Trophoblast cell (in vitro differentiated cells and primary cell): ENCODE data around the gene AGBL1.

Source experiments
- DNase-seq, 2 donors: peaks; one replicate each; pipeline ENCODE4 v3.0.0-alpha.2; 2016
- H2AFZ ChIP-seq: 2 replicates; pipeline ENCODE4 v1.6.1; 2013; ENCODE audit warnings: low read length, moderate library complexity, mild to moderate bottlenecking; ENCODE audit not compliant: insufficient read depth, poor library complexity
- H2AK5ac ChIP-seq: 2 replicates; pipeline ENCODE4 v1.6.1; 2013; ENCODE audit warnings: mild to moderate bottlenecking, low read length
- H2BK120ac ChIP-seq: 2 replicates; pipeline ENCODE4 v1.6.1; 2013; ENCODE audit warnings: low read length, mild to moderate bottlenecking, moderate library complexity; ENCODE audit not compliant: insufficient read depth, poor library complexity
- H2BK12ac ChIP-seq: 2 replicates; pipeline ENCODE4 v1.6.1; 2013; ENCODE audit warnings: mild to moderate bottlenecking, low read length, moderate library complexity
- H2BK5ac ChIP-seq: 2 replicates; pipeline ENCODE4 v1.6.1; 2013; ENCODE audit warnings: low read length, low read depth, moderate library complexity, mild to moderate bottlenecking; ENCODE audit not compliant: poor library complexity
- H3K14ac ChIP-seq: 2 replicates; pipeline ENCODE4 v1.6.1; 2013; ENCODE audit warnings: mild to moderate bottlenecking, low read length
- H3K18ac ChIP-seq: 2 replicates; pipeline ENCODE4 v1.6.1; 2013; ENCODE audit warnings: mild to moderate bottlenecking, low read length
- H3K23ac ChIP-seq: 2 replicates; pipeline ENCODE4 v1.6.1; 2013; ENCODE audit warnings: low read length
- H3K27ac ChIP-seq: 2 replicates; pipeline ENCODE4 v1.5.1; 2013; ENCODE audit warnings: low read depth, mild to moderate bottlenecking, inconsistent platforms, low read length, moderate library complexity
- H3K27me3 ChIP-seq: 2 replicates; pipeline ENCODE4 v1.6.1; 2013; ENCODE audit warnings: inconsistent platforms, mild to moderate bottlenecking, low read length, moderate library complexity; ENCODE audit not compliant: insufficient read depth
- H3K36me3 ChIP-seq, 2 experiments: 1 replicate in 1 of 2; 2 replicates in 1 of 2; pipeline ENCODE4 v1.6.1; 2013; ENCODE audit warnings: low read length in 2 of 2, mild to moderate bottlenecking in 2 of 2, moderate library complexity in 1 of 2; ENCODE audit not compliant: insufficient read depth in 2 of 2, control insufficient read depth in 1 of 2
- H3K4ac ChIP-seq: 2 replicates; pipeline ENCODE4 v1.6.1; 2013; ENCODE audit warnings: low read depth, mild to moderate bottlenecking, low read length, moderate library complexity
- H3K4me1 ChIP-seq, 2 experiments: 1 replicate in 1 of 2; 2 replicates in 1 of 2; pipeline ENCODE4 v1.6.1; 2013; ENCODE audit warnings: low read length in 2 of 2, mild to moderate bottlenecking in 2 of 2, moderate library complexity in 1 of 2; ENCODE audit not compliant: insufficient read depth in 2 of 2, control insufficient read depth in 1 of 2
- H3K4me2 ChIP-seq: 2 replicates; pipeline ENCODE4 v1.6.1; 2013; ENCODE audit warnings: inconsistent platforms, mild to moderate bottlenecking, low read length, moderate library complexity
- H3K4me3 ChIP-seq: 2 replicates; pipeline ENCODE4 v1.5.1; 2013; ENCODE audit warnings: mild to moderate bottlenecking, low read depth, low read length, inconsistent platforms
- H3K79me1 ChIP-seq: one replicate; pipeline ENCODE4 v1.6.1; 2013; ENCODE audit warnings: low read length
- H3K79me2 ChIP-seq: 2 replicates; pipeline ENCODE4 v1.6.1; 2013; ENCODE audit warnings: low read length, mild to moderate bottlenecking; ENCODE audit not compliant: control insufficient read depth, insufficient read depth, poor library complexity
- H3K9ac ChIP-seq: 2 replicates; pipeline ENCODE4 v1.6.1; 2013; ENCODE audit warnings: mild to moderate bottlenecking, low read length
- H3K9me3 ChIP-seq: 2 replicates; pipeline ENCODE4 v1.6.1; 2013; ENCODE audit warnings: low read depth, mild to moderate bottlenecking, control low read depth, inconsistent platforms, low read length; ENCODE audit not compliant: insufficient read depth
- H4K12ac ChIP-seq: 2 replicates; pipeline ENCODE4 v1.6.1; 2013; ENCODE audit warnings: low read depth, mild to moderate bottlenecking, low read length, moderate library complexity
- H4K8ac ChIP-seq: 2 replicates; pipeline ENCODE4 v1.6.1; 2013; ENCODE audit warnings: low read depth, mild to moderate bottlenecking, low read length, moderate library complexity
- H4K91ac ChIP-seq: one replicate; pipeline ENCODE4 v1.6.1; 2013; ENCODE audit warnings: low read depth, mild to moderate bottlenecking, low read length, moderate library complexity
- WGBS: extraction: QIAGEN DNeasy Blood & Tissue Kit; methylation state at CpG from one replicate; pipeline ENCODE4 v1.1.7; 2013; ENCODE audit warnings: missing lambda C conversion rate; ENCODE audit not compliant: insufficient read length, insufficient coverage; ENCODE audit errors: extremely low coverage; 5-methylcytosine and 5-hydroxymethylcytosine counted together

The AGBL1 gene

GRCh38 chr15:86942285-86942684 is 862.6 kb downstream of the AGBL1 start:
- H2AK5ac ChIP-seq = no peak overlapping the region
- H3K79me2 ChIP-seq = no peaks in the 10 kb centered on the region
- H3K14ac ChIP-seq = no peak overlapping the region
- no peaks in the 10 kb centered on the region for H3K9me3 ChIP-seq
- H3K23ac ChIP-seq = no peak overlapping the region
- no peaks in the 10 kb centered on the region for H3K36me3 ChIP-seq
- no peak overlapping the region for H4K12ac ChIP-seq
- H2BK120ac ChIP-seq = no peak overlapping the region
- H3K4me1 ChIP-seq = no peaks in the 10 kb centered on the region
- H3K79me1 ChIP-seq = no peaks in the 10 kb centered on the region
- H3K27ac ChIP-seq = no peak overlapping the region
- H4K91ac ChIP-seq = no peak overlapping the region
- no peak overlapping the region for H4K8ac ChIP-seq
- no peak overlapping the region for H2AFZ ChIP-seq
- H2BK12ac ChIP-seq = no peak overlapping the region
- no peak for DNase-seq
- no peaks in the 10 kb centered on the region for H3K27me3 ChIP-seq
- H3K9ac ChIP-seq = no peak overlapping the region
- WGBS = no CpG with 5 or more reads among the region's 3 CpGs
- H3K4me2 ChIP-seq = no peak overlapping the region
- H3K4ac ChIP-seq = no peak overlapping the region
- H3K4me3 ChIP-seq = no peak overlapping the region
- H2BK5ac ChIP-seq = no peak overlapping the region
- H3K18ac ChIP-seq = no peak overlapping the region

GRCh38 chr15:86948719-86949118 is 869.0 kb downstream of the AGBL1 start:
- no peak overlapping the region for H3K4me3 ChIP-seq
- no peak overlapping the region for H2BK5ac ChIP-seq
- H3K9me3 ChIP-seq = no peaks in the 10 kb centered on the region
- no peak overlapping the region for H2BK12ac ChIP-seq
- no peak overlapping the region for H3K9ac ChIP-seq
- H3K14ac ChIP-seq = no peak overlapping the region
- H3K23ac ChIP-seq = no peak overlapping the region
- H4K91ac ChIP-seq = no peak overlapping the region
- H3K27me3 ChIP-seq = no peaks in the 10 kb centered on the region
- H2BK120ac ChIP-seq = no peak overlapping the region
- no peak overlapping the region for H2AK5ac ChIP-seq
- DNase-seq = no peak
- no peak overlapping the region for H3K4me2 ChIP-seq
- H4K12ac ChIP-seq = no peak overlapping the region
- no CpG with 5 or more reads among the region's 4 CpGs for WGBS
- no peaks in the 10 kb centered on the region for H3K36me3 ChIP-seq
- no peaks in the 10 kb centered on the region for H3K4me1 ChIP-seq
- no peak overlapping the region for H2AFZ ChIP-seq
- no peaks in the 10 kb centered on the region for H3K79me1 ChIP-seq
- H3K79me2 ChIP-seq = no peaks in the 10 kb centered on the region
- H3K27ac ChIP-seq = no peak overlapping the region
- H4K8ac ChIP-seq = no peak overlapping the region
- H3K4ac ChIP-seq = no peak overlapping the region
- no peak overlapping the region for H3K18ac ChIP-seq

- Histone ChIP-seq H3K27me3 (no peaks in the 10 kb centered on the region), H4K8ac (no peak overlapping the region), H3K79me1 (no peaks in the 10 kb centered on the region), H3K79me2 (no peaks in the 10 kb centered on the region), H3K4me2 (no peak overlapping the region), H2AK5ac (no peak overlapping the region), H3K23ac (no peak overlapping the region), H3K27ac (no peak overlapping the region), H2AFZ (no peak overlapping the region), H3K18ac (no peak overlapping the region), H4K12ac (no peak overlapping the region), H2BK120ac (no peak overlapping the region), H2BK5ac (no peak overlapping the region), H3K4me1 (no peaks in the 10 kb centered on the region), H3K9me3 (no peaks in the 10 kb centered on the region), H4K91ac (no peak overlapping the region), H3K4ac (no peak overlapping the region), H3K4me3 (no peak overlapping the region), H3K36me3 (no peaks in the 10 kb centered on the region), H3K14ac (no peak overlapping the region), H2BK12ac (no peak overlapping the region), H3K9ac (no peak overlapping the region)
- DNase-seq = no peak
Measured at GRCh38 chr15:86959254-86959653, 879.6 kb downstream of the AGBL1 start.

GRCh38 chr15:86961669-86962068 is 882.0 kb downstream of the AGBL1 start:
- no peaks in the 10 kb centered on the region for H3K79me2 ChIP-seq
- no peak for DNase-seq
- no peak overlapping the region for H4K91ac ChIP-seq
- H3K27me3 ChIP-seq = no peaks in the 10 kb centered on the region
- no peak overlapping the region for H3K4ac ChIP-seq
- no peak overlapping the region for H2AFZ ChIP-seq
- H3K23ac ChIP-seq = no peak overlapping the region
- H2BK120ac ChIP-seq = no peak overlapping the region
- H4K12ac ChIP-seq = no peak overlapping the region
- H3K36me3 ChIP-seq = no peaks in the 10 kb centered on the region
- H3K18ac ChIP-seq = no peak overlapping the region
- H3K27ac ChIP-seq = no peak overlapping the region
- no peaks in the 10 kb centered on the region for H3K4me1 ChIP-seq
- no peak overlapping the region for H2AK5ac ChIP-seq
- no peak overlapping the region for H3K14ac ChIP-seq
- no peak overlapping the region for H4K8ac ChIP-seq
- H2BK12ac ChIP-seq = no peak overlapping the region
- WGBS = no CpG with 5 or more reads among the region's 3 CpGs
- H2BK5ac ChIP-seq = no peak overlapping the region
- H3K4me3 ChIP-seq = no peak overlapping the region
- no peaks in the 10 kb centered on the region for H3K79me1 ChIP-seq
- H3K4me2 ChIP-seq = no peak overlapping the region
- no peaks in the 10 kb centered on the region for H3K9me3 ChIP-seq
- no peak overlapping the region for H3K9ac ChIP-seq
